HepG2 (cell line): ENCODE data around the gene JMJD4.

Experiments
- FIP1L1 ChIP-seq: fragments of 200-400 bp; formaldehyde crosslinking; IDR thresholded peaks from 2 replicates; pipeline ENCODE4 v1.6.1; 2018; ENCODE audit warnings: low read depth, mild to moderate bottlenecking, low read length, moderate library complexity, borderline replicate concordance; ENCODE audit not compliant: insufficient read depth
- ZNF687 ChIP-seq: sonication (generic); formaldehyde crosslinking; IDR thresholded peaks from 2 replicates; pipeline ENCODE4 v1.5.1; 2020; ENCODE audit warnings: mild to moderate bottlenecking, missing genetic modification reagents, moderate library complexity

GRCh38 chr1:227735539-227736285, 610 bp upstream of the JMJD4 start:
- no peak for TF ChIP-seq ZNF687 (CRISPR knock-in tag)
- no peak for TF ChIP-seq FIP1L1
